SK-N-SH treated with all-trans-retinoic acid at 6 μM for 48 hours (cell line): ENCODE results near the gene CCDC194.

Source experiments
- PATZ1 ChIP-seq: fragments of 250-450 bp; sonication (Bioruptor Pico); IDR thresholded peaks from 2 replicates; pipeline ENCODE4 v1.8.0; 2020; ENCODE audit warnings: mild to moderate bottlenecking, moderate library complexity, borderline replicate concordance
- PPARA ChIP-seq: fragments of 250-450 bp; sonication (Bioruptor Pico); IDR thresholded peaks from 2 replicates; pipeline ENCODE4 v1.5.0; 2020; ENCODE audit warnings: mild to moderate bottlenecking, borderline replicate concordance
- RARB ChIP-seq: fragments of 250-450 bp; sonication (Bioruptor Pico); IDR thresholded peaks from 2 replicates; pipeline ENCODE4 v1.8.0; 2021; ENCODE audit warnings: mild to moderate bottlenecking, moderate library complexity
- TOX ChIP-seq: fragments of 250-450 bp; sonication (Bioruptor Pico); IDR thresholded peaks from 2 replicates; pipeline ENCODE4 v1.8.0; 2021; ENCODE audit warnings: mild to moderate bottlenecking, moderate library complexity, borderline replicate concordance
- TSHZ2 ChIP-seq: fragments of 250-450 bp; sonication (Bioruptor Pico); IDR thresholded peaks from 2 replicates; pipeline ENCODE4 v1.5.0; 2020; ENCODE audit warnings: mild to moderate bottlenecking, moderate library complexity
- ZC3H10 ChIP-seq: fragments of 250-450 bp; sonication (Bioruptor Pico); IDR thresholded peaks from 2 replicates; pipeline ENCODE4 v1.5.1; 2021; ENCODE audit warnings: mild to moderate bottlenecking, moderate library complexity
- ZFP30 ChIP-seq: fragments of 450-650 bp; formaldehyde crosslinking; IDR thresholded peaks from 2 replicates; pipeline ENCODE4 v1.5.0; 2022; ENCODE audit warnings: mild to moderate bottlenecking, moderate library complexity

GRCh38 chr19:17409990-17410389 is 16.0 kb upstream of the CCDC194 start:
- no peak for TF ChIP-seq TOX (CRISPR knock-in tag)
- TF ChIP-seq ZC3H10 (CRISPR knock-in tag) = no peak
- TF ChIP-seq PATZ1 (CRISPR knock-in tag) = no peak
- TF ChIP-seq PPARA (CRISPR knock-in tag) = no peak
- no peak for TF ChIP-seq ZFP30 (CRISPR knock-in tag)
- no peak for TF ChIP-seq RARB (CRISPR knock-in tag)
- TF ChIP-seq TSHZ2 (CRISPR knock-in tag) = no peak
